Astrocyte (in vitro differentiated cells and primary cell): ENCODE data around the gene CEMP1.
"Not testable (repeated sequence)": the region's sequence is repeated elsewhere in the genome, so short reads cannot be mapped to it uniquely, and the experiment has no call there.

Source experiments
- CTCF ChIP-seq: IDR thresholded peaks from 2 replicates; pipeline ENCODE4 v1.5.1; 2011; ENCODE audit warnings: low read depth, mild to moderate bottlenecking, inconsistent platforms, low read length, moderate library complexity; ENCODE audit not compliant: insufficient read depth
- EZH2 ChIP-seq: IDR thresholded peaks from 2 replicates; pipeline ENCODE4 v1.6.1; 2012; ENCODE audit warnings: mild to moderate bottlenecking, low read length, inconsistent platforms; ENCODE audit not compliant: insufficient read depth

- TF ChIP-seq CTCF, EZH2: not testable (repeated sequence)
Measured at GRCh38 chr16:2575839-2576238, 44.6 kb upstream of the CEMP1 start.
